ENCODE measurements around the gene NUP42.
"Not testable (repeated sequence)": the region's sequence is repeated elsewhere in the genome, so short reads cannot be mapped to it uniquely, and the experiment has no call there.

The NUP42 gene

GRCh38 chr7:23205577-23205908 is 23.7 kb downstream of the NUP42 start:
- DNase-seq: no peak

- DNase-seq: no peak
These were observed 24.3 kb downstream of the NUP42 start for GRCh38 chr7:23205909-23206767.

DNA sequence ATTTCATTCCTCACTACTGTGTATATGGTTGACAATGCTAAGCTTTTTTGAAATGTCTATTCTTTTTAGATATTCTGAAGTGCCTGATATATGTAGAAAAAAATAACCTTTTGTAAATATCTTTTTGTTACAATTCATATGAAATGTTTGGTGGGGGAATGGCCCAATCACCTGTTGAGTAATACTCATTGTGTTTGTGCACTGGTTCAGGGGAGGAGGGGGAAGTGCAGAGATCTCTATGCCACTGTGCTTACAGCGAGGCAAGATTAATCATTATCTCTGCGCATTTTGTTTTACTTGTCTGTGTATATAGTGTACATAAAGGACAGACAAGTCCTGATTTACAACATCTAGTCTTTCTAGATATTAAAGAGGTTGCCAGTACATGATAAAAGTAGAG is 25.2 kb downstream of the NUP42 start:
- no peak for DNase-seq

- no peak for DNase-seq
These were observed 26.0 kb downstream of the NUP42 start for GRCh38 chr7:23207884-23208283.

GRCh38 chr7:23208316-23208715 is 26.5 kb downstream of the NUP42 start:
- DNase-seq: no peak

GRCh38 chr7:23210506-23210905 is 28.7 kb downstream of the NUP42 start:
- no peak for DNase-seq

DNA sequence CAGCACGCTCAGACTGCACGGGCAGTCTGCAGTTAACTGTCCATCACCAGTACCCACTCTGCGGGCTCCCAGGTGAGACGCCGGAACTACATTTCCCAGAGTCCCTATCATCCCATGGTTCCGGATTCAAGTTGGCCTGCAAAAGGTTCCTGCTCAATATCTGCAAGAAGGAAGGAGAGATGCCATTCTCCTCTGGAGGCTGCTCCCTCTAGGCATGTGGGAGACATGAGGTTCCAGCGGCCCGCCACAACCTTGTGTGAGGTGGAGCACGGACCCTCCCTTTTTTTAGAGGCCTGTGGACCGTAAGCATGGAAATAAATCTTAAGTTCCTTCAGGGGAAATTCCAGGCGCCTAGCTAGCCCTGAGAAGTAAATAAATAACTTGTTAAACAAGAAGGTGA is 29.7 kb downstream of the NUP42 start:
- no peak for DNase-seq

GRCh38 chr7:23212395-23212794 is 30.5 kb downstream of the NUP42 start:
- DNase-seq: no peak

DNA sequence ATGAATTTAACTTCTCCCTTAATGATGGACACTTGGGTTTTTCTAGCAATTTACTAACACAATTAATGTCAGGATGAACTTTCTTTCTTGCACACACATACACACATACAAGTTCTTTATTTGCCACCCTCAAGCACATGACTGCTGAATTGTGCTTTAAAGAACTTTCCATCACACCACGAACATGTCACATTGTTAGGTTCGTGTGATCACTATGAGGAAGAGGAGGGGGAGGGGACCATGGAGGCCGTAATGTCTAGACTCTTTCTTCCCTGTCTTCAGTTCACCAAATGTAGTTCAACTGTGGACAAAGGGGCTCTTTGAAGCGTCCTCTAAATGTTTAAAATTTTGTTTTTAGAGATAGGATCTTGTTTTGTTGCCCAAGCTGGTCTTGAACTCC is 31.0 kb downstream of the NUP42 start:
- no peak for DNase-seq

DNA sequence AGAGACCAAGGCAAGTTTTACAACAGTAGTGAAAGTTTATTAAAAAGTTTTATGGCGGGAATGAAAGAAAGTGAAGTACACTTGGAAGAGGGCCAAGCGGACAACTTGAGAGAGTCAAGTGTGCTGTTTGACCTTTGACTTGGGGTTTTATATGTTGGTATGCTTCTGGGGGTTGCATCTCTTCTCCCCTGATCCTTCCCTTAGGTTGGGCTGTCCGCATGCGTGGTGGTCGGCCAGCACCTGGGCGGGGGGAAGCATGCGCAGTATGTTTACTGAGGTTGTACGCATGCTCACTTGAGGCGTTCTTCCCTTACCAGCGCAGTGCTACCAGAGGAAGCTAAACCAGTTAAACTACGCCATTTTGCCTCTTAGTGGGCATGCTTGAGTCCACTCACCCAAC is 31.9 kb downstream of the NUP42 start:
- DNase-seq: no peak

DNA sequence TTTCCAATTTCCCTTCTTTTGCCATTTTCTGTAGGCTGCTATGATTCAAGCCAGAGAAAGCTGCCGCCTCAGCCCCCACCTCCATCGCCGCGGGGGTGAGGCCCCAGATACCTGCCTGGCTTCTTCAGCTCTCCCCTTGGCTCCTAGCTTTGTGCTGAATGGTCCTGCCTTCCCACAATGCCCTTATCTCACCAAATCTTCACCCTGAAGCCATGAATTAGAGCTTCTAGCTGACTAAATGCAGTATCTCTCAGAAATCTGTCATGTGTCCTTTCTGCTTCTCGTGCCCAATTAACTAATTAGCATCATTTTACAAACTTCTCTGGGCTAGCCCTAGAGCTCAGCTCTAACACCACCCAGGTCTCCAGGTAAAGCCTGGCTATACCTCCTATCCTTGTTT is 32.6 kb downstream of the NUP42 start:
- no peak for DNase-seq

GRCh38 chr7:23214938-23215337 is 33.1 kb downstream of the NUP42 start:
- DNase-seq: no peak

DNA sequence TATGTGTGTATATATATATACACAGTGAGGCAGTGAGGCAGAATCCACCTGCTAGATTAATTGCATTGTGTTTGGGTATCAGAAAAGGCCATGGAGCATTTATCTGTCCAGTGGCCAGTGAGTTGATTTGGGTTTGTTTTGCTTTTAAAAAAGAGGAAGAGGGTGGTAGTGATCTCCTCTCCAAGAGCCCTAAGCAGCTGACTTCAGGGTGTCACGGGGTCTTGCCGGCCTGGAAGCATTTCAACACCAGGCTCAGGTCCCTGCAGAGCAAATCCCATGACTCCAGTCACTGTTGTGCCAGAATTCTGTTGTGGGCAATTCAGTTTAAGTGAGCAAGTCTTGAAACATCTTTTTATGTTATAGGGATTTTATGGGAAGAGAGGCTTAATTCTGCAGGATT is 34.2 kb downstream of the NUP42 start:
- DNase-seq: no peak

GRCh38 chr7:23218196-23218595 is 36.3 kb downstream of the NUP42 start:
- no peak for DNase-seq

GRCh38 chr7:23220690-23221305 is 39.0 kb downstream of the NUP42 start:
- DNase-seq: no peak

GRCh38 chr7:23222439-23223030 is 40.7 kb downstream of the NUP42 start:
- DNase-seq: no peak

DNA sequence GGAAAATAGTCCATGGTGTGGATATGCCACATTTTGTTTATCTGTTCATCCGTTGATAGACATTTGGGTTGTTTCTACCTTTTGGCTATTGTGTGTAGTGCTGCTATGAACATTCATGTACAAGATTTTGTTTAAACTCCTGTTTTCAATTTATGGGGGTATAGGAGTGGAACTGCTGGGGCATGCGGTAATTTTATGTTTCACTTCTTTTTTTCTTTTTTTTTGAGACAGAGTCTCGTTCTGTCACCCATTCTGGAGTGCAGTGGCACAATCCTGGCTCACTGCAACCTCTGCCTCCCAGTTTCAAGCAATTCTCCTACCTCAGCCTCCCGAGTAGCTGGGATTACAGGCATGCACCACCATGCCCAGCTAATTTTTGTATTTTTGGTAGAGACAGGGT is 42.5 kb downstream of the NUP42 start:
- not testable (repeated sequence) for DNase-seq

GRCh38 chr7:23226844-23227450 is 45.1 kb downstream of the NUP42 start:
- DNase-seq: no peak

GRCh38 chr7:23228412-23228811 is 46.6 kb downstream of the NUP42 start:
- no peak for DNase-seq

- DNase-seq: no peak
These were observed 48.8 kb downstream of the NUP42 start for GRCh38 chr7:23230641-23231101.

DNA sequence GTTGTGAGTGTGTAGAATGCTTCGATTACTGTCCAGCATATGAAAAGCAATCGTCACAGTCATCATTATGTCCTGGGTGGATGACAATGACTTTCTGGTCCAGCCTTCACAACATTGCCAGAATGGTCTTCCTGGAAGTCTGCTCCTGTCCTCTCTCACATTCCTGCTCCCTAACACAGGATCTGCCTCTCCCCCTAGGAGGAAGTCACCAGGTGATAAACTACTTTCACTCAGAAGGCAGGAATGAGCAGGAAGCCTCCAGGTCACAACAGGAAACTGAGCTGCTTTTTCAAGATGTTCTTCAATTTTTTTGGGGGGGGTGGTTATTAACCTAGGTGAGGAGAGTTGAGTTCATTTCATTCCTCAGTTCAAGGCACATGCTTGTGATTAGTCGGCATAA is 51.1 kb downstream of the NUP42 start:
- no peak for DNase-seq

- DNase-seq: no peak
These were observed 52.9 kb downstream of the NUP42 start for GRCh38 chr7:23234569-23235296.

DNA sequence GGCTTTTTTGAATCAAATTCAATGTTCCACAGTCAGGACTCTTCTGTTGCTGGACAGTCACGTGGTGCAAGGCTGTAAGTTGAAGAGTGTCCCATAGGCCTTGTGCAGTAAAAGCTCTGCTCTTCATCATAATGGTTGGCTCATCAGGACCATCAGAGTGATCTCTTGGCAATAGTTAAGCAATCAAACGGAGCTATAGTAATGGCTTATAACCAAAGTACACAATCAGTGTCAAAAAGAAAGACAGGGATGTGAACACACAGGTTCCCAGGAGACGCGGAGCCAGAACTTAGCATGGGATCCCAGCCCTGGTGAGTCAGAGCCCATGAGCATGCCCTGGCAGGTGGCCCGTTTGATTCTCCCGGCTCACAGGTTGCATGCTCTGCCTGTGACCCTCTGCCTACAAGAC is 54.0 kb downstream of the NUP42 start:
- DNase-seq: no peak

All from NCI-H2081 (cell line).